ENCODE results near the gene COL4A2.

COL4A2 gene

DNA sequence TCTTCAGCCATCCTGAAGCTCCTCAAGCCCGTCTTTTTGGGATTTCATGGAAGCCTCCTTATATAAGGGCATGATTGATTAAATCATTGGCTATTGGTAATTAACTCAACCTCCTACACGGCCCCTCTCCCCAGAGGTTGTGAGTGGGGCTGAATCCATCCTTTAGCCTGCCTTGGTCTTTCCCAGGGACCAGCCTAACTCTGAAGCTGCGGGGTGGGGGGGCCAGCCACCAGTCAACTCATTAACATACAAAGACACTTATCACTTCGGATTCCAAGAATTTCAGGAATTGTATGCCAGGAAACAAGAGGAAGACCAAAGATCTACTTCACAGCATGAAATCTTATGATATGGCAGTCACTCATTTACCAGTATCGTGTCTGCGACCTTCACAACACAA is 10.1 kb upstream of the COL4A2 start:
- no peak for DNase-seq (ENCODE audit: low read depth, low spot score)
- POLR2A ChIA-PET: no interaction called here
- no peak for TF ChIP-seq CTCF (IDR thresholded peaks at IDR 0.05; ENCODE audit: insufficient read depth, low read length, missing control alignments)
- CTCF ChIA-PET: interaction anchor here (1.0 to 1.8 kb wide), 3 partner anchors 12 to 50 kb away, joined by 4 to 6 read pairs (median 4); no protein-coding TSS in a partner anchor
- H3K4me3 ChIP-seq (ENCODE audit: low read depth, low read length): no peak overlapping the region

DNA sequence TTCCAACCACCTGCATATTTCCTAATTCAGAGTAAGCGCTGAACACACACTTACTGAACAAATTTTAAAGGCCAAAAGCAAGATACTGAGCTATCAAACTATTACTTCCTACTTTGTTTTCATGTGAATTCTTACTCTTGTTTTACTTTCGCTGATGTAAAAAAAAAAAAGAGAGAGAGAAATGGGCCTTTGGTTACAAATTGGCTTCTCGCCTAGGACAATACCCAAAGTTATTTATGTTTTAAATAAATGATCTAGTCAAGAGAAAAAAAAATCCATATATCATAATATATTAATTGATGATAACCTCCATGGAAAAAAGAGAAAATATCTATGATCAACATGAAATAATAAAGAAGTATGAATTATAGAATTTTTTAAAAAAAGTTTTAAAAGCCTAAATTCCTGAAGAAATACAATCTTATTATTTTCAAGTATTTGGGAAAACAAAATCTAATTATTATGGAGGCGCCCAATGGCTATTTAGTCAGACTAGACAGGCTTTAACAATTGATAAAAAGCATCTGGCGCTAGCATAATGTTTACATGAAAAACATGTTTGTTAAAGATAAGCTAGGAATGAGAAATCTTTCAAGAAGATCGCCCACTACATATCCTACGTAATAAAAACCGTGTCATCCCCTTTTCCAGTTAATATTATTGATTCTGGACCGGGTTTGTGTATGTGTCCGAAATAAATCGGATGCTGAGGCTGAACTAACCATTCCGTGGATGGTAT is 9.1 kb upstream of the COL4A2 start:
- DNase-seq (ENCODE audit: low read depth, low spot score): no peak
- TF ChIP-seq CTCF (IDR thresholded peaks at IDR 0.05; ENCODE audit: insufficient read depth, low read length, missing control alignments): no peak
- no peak overlapping the region for H3K4me3 ChIP-seq (ENCODE audit: low read depth, low read length)
- POLR2A ChIA-PET: no interaction called here
- CTCF ChIA-PET: interaction anchor here (1.8 to 2.0 kb wide), 2 partner anchors 23 to 50 kb away, joined by 4 to 6 read pairs; no protein-coding TSS in a partner anchor

DNA sequence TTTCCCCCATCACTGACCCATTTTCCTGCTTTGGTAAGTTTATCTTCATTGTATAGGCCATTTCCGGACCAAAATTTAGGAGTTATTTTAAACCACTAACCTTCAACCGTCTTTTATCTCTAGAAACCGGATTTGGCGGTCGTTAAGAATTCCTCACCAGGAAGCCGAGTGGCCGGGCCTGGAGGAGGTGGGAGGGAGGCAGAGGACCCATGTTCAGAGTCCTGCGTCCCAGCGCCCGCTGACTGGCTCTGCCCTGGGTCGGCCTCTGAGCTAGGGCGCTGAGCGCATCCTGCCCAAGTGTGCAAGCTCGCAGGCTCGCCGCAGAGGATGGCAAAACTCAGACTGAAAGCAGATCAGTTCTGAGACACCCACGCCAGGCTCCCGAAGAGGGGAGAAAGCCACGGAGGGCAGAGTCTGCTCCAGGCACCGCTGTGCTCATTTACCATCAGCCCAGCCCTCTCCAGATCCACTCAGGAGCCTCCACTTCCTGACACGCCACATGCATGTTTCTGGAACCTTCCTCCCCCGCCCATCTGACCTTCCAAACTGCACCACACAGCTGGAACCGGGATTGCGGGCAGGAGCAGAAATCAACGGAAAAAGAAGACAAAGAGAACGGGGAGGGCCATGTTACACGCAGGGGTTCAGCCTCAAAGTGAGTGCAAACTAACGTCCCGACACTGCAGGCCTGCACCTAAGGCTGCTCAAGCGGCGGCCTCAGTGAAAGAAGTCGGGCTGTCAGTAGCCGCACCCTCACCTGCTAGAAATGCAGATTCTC is 8.4 kb upstream of the COL4A2 start:
- H3K4me3 ChIP-seq (ENCODE audit: low read depth, low read length): no peak overlapping the region
- ChIA-PET POLR2A (no interaction called here), CTCF (interaction anchor here (1.6 to 2.0 kb wide), 2 partner anchors 13 to 24 kb away, joined by 3 to 4 read pairs; no protein-coding TSS in a partner anchor)
- no peak for DNase-seq (ENCODE audit: low read depth, low spot score)
- no peak for TF ChIP-seq CTCF (IDR thresholded peaks at IDR 0.05; ENCODE audit: insufficient read depth, low read length, missing control alignments)

GRCh38 chr13:110299283-110299840 is 7.7 kb upstream of the COL4A2 start:
- POLR2A ChIA-PET: no interaction called here
- CTCF ChIA-PET: interaction anchor here (1.1 to 2.0 kb wide), 3 partner anchors 13 to 50 kb away, joined by 3 to 4 read pairs (median 3); no protein-coding TSS in a partner anchor
- no peak for DNase-seq (ENCODE audit: low read depth, low spot score)
- TF ChIP-seq CTCF (IDR thresholded peaks at IDR 0.05; ENCODE audit: insufficient read depth, low read length, missing control alignments): no peak
- H3K4me3 ChIP-seq (ENCODE audit: low read depth, low read length): no peak overlapping the region

DNA sequence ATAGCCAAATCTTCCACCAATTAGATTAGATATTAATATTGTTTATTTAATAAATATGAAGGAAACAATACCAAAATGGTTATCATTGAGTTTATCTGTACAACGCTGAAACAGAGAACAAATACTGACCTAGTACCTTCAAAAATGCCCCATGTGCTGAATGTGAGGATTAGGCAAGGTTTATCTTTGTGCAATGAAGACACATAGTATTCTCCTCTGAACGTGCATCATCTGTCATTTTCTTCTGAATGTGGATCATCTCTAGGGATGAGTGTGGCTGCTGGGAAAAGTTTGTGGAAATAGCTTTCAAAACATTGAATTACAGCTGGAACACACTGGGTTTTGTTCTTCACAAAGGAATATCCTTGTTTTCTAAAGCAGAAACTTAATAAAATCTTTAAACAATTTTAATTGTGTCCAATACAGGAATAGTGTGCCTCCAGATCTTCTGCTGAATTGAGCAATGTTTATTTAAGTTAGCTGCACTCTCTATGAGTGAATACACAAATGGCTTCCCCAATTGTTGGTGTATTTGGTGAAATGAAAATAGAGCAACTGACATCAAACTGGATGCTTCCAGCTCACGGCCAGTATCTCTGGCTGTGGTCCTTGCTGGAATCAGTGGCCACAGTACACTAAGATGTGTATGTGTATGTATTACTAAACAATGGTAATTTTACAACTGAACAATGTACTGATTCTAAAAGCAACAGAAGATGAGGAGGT is 6.8 kb upstream of the COL4A2 start:
- no peak for TF ChIP-seq CTCF (IDR thresholded peaks at IDR 0.05; ENCODE audit: insufficient read depth, low read length, missing control alignments)
- CTCF ChIA-PET: interaction anchor here (0.8 to 3.7 kb wide), 8 partner anchors 9 to 78 kb away, joined by 3 to 15 read pairs (median 4); no protein-coding TSS in a partner anchor
- H3K4me3 ChIP-seq (ENCODE audit: low read depth, low read length): no peak overlapping the region
- DNase-seq (ENCODE audit: low read depth, low spot score): no peak
- POLR2A ChIA-PET: no interaction called here

All from AG04449 (cell line).